Fibroblast of skin of left biceps (primary cell): ENCODE results near the gene PEX3.
"Not testable (repeated sequence)": the region's sequence is repeated elsewhere in the genome, so short reads cannot be mapped to it uniquely, and the experiment has no call there.

Experiments used
- DNase-seq, 2 experiments: peaks; one replicate each; pipeline ENCODE4 v3.0.0-alpha.2; 2013; ENCODE audit warnings: low read depth in 2 of 2

PEX3 gene

DNA sequence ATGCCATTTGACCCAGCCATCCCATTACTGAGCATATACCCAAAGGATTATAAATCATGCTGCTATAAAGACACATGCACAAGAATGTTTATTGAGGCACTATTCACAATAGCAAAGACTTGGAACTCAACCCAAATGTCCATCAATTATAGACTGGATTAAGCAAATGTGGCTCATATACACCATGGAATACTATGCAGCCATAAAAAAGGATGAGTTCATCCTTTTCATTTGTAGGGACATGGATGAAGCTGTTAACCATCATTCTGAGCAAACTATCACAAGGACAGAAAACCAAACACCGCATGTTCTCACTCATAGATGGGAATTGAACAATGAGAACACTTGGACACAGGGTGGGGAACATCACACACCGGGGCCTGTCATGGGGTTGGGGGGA lies 2.7 kb upstream of the PEX3 start:
- DNase-seq, result not testable (repeated sequence)

- DNase-seq, result no peak
Measured at GRCh38 chr6:143449082-143449713, 1.4 kb upstream of the PEX3 start.

- DNase-seq, result no peak
Measured at GRCh38 chr6:143449714-143450452, 722 bp upstream of the PEX3 start.

DNA sequence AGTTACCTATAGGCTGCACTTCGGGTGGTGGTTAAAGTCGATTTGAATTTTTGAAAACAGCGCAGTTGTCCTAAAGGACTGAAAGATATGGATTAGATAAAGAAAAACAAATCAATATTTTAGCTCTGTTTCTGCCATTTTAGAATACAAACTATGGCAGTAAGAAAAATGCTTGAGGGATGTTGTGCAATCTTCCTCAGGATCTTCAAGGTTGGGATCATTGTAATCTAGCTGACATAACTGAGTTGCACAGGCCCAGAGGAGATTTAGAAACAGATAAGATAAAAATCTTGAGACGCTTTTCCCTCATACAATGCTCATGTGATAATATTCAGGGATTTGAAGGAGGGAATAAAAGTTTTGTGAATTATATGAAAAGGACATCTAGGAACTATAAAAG lies 926 bp downstream of the PEX3 start:
- DNase-seq, result no peak

GRCh38 chr6:143457563-143458359 lies 7.2 kb downstream of the PEX3 start:
- DNase-seq, result peak in 1 of 2 experiments; percentile 21

DNA sequence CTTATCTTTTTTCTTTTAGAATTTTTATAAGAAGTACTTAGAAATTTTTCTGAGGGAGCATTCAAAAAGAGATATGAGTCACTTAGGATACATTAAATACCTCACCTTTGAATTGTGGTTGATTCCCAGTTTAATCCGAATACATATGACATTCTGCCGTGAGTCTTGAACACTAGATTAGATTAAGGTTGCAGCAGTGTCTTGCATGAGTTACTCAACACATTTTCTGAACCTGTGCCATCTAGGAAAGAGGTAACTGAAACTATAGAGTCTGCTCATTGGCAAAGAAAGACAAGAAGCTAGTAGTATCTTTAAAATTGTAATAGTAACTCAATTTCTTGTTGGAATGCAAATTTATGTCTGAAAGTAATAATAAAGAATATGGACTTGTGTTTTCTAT lies 14.9 kb downstream of the PEX3 start:
- no peak for DNase-seq

GRCh38 chr6:143468026-143468425 lies 17.4 kb downstream of the PEX3 start:
- no peak for DNase-seq

- DNase-seq, result not testable (repeated sequence)
Measured at GRCh38 chr6:143468823-143469222, 18.2 kb downstream of the PEX3 start.

DNA sequence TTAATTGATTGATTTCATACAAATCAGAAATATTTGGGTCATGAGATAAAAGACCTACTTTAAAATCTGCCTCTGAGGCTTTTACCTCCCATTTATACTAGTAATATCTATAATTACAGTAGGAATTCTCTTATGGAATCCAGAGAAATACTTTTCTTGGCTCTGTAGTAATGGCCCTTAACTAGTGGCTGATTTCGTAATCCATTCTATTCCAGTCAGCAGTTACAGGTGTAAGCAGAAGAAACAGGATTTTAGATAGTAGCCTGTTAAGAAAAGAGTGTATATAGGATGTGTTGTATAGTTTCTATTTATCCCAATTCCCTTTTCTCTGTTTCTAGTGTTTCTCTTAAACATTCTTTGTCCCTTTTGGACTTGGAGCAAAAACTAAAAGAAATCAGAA lies 21.2 kb downstream of the PEX3 start:
- DNase-seq, result no peak

- no peak for DNase-seq
Measured at GRCh38 chr6:143476545-143476944, 25.9 kb downstream of the PEX3 start.

- no peak for DNase-seq
Measured at GRCh38 chr6:143478479-143479062, 28.0 kb downstream of the PEX3 start.

GRCh38 chr6:143482593-143482992 lies 32.0 kb downstream of the PEX3 start:
- no peak for DNase-seq

DNA sequence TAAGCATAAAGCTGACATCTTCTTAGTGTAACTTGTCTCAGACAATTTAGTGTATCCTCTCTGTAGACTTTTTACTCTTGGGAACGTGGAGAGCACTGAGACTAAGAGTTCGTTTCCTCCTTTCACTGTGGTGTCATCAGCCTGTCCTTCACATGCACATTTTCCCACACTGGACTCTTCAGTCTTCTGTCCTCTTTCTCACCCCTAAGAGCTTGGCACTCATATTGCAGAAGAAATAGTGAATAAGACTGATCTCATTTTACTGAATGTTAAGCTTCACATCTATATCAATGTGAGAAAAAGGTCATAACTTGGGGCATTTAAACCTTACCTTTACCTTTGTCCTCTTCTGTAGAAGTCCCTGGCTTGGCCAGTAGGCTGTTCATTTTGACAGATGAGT lies 35.4 kb downstream of the PEX3 start:
- DNase-seq, result no peak

GRCh38 chr6:143486752-143487151 lies 36.1 kb downstream of the PEX3 start:
- no peak for DNase-seq

- no peak for DNase-seq
Measured at GRCh38 chr6:143490244-143490643, 39.6 kb downstream of the PEX3 start.

GRCh38 chr6:143490775-143491174 lies 40.2 kb downstream of the PEX3 start:
- no peak for DNase-seq

DNA sequence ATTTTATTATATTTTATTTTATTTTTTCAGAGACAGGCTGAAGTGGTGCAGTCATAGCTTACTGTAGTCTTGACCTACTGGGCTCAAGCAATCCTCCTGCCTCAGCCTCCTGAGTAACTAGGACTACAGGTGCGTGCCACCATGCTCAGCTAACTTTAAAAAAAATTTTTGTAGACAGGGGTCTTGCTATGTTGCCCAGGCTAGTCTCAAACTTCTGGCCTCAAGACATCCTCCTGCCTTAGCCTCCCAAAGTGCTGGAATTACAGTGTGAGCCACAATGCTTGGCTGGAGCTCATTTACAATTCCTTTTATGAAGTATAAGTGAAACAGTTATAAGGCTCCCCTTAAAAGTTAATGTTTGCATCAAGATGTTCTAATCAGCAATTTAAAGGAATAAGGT lies 46.4 kb downstream of the PEX3 start:
- DNase-seq, result no peak

DNA sequence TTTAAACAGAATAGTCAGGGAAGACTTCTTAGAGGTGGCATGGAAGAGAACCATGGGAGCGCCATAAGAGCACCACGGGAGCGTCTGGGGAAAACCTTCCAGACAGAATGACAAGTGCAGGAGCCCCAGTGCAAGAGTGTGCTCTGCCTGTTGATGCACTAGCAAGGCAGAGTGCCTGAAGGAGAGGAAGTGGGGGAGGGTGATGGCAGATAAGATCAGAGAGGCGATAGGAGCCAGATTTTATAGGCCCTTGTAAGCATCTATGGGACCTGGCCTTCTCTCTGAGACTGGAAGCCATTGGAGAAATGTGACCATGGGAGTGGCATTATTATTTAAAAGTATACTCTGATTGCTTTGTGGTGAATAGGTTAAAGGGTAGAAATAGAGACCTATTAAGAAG lies 47.8 kb downstream of the PEX3 start:
- DNase-seq, result no peak

DNA sequence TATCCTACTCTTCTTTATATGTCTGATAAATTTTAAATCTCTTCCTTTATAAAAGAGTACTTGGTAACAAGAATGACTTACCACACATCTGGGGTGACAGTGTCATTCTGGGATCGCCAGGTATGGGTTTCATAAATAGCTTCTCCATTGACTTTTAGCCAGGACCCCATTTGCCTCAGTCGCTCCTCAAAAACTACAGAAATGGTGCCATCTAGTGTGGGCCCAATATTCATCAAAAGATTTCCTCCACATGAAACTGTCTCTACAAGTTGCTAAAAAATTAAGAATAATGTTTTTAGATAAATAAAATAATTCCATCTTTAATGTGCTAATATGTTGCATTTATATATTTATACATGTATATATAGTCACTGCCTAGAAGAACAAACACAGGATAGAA lies 51.2 kb downstream of the PEX3 start:
- no peak for DNase-seq

- DNase-seq, result no peak
Measured at GRCh38 chr6:143504369-143504768, 53.8 kb downstream of the PEX3 start.

- no peak for DNase-seq
Measured at GRCh38 chr6:143505111-143505510, 54.5 kb downstream of the PEX3 start.

DNA sequence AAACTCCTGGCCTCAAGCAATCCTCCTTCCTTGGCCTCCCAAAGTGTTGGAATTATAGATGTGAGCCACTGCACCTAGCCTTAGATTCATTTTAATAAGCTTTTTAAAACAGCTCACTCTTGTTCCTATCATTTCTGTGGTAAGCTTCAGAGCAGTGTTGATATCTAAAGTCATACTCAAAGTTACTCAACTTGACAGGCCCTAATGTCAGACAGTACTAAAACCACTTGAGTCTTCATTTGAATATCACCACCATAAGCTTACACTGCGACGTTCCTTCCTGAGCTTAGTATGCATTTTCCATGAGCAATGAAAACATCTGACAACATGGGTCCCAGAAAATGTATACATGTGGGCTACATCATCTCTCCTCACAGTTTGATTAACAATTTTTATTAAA lies 54.9 kb downstream of the PEX3 start:
- no peak for DNase-seq
